IPS-20b (cell line): ENCODE results near the gene SLC9A8.
"Not testable (repeated sequence)": the region's sequence is repeated elsewhere in the genome, so short reads cannot be mapped to it uniquely, and the experiment has no call there.

Source experiments
- H3K27ac ChIP-seq: one replicate; pipeline ENCODE4 v1.5.1; 2013; ENCODE audit warnings: low read length
- H3K27me3 ChIP-seq: 2 replicates; pipeline ENCODE4 v1.6.1; 2013; ENCODE audit warnings: mild to moderate bottlenecking, low read length, inconsistent platforms; ENCODE audit not compliant: insufficient read depth
- H3K36me3 ChIP-seq: 2 replicates; pipeline ENCODE4 v1.6.1; 2013; ENCODE audit warnings: low read depth, mild to moderate bottlenecking, inconsistent platforms, low read length, moderate library complexity; ENCODE audit not compliant: insufficient read depth
- H3K4me1 ChIP-seq: 2 replicates; pipeline ENCODE4 v1.6.1; 2013; ENCODE audit warnings: mild to moderate bottlenecking, control low read depth, inconsistent platforms, low read length, moderate library complexity; ENCODE audit not compliant: insufficient read depth
- H3K4me3 ChIP-seq: 2 replicates; pipeline ENCODE4 v1.5.1; 2013; ENCODE audit warnings: mild to moderate bottlenecking, low read length, inconsistent platforms
- H3K9ac ChIP-seq: 2 replicates; pipeline ENCODE4 v1.6.1; 2013; ENCODE audit warnings: low read depth, mild to moderate bottlenecking, inconsistent platforms, low read length, moderate library complexity
- H3K9me3 ChIP-seq: 2 replicates; pipeline ENCODE4 v1.6.1; 2013; ENCODE audit warnings: mild to moderate bottlenecking, low read depth, low read length, inconsistent platforms; ENCODE audit not compliant: insufficient read depth

The SLC9A8 gene

DNA sequence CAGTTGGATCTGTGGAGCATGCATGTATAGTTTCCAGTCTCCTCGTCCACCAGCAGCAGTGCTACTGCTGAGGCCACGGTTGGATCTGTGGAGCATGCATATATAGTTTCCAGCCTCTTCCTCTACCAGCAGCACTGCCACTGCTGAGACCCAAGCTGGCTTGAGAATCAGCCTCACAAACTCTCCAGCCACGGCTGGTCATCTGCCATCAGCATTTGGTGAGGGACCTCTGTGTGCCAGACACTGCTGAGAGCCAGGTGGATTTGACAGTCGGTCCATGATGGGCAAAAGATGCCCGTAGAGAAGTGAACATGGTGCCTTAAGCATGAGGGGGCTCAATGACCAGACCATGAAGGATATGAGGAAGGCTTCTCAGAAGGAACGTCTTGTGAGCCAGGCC lies 46.4 kb downstream of the SLC9A8 start:
- no peak overlapping the region for H3K9ac ChIP-seq
- H3K36me3 ChIP-seq = peaks cover 3% of the 10 kb centered on the region
- no peaks in the 10 kb centered on the region for H3K9me3 ChIP-seq
- H3K4me1 ChIP-seq = peaks cover 2% of the 10 kb centered on the region; the same call in 1 of the 2 replicates
- no peaks in the 10 kb centered on the region for H3K27me3 ChIP-seq
- H3K27ac ChIP-seq = no peak overlapping the region
- H3K4me3 ChIP-seq = no peak overlapping the region

DNA sequence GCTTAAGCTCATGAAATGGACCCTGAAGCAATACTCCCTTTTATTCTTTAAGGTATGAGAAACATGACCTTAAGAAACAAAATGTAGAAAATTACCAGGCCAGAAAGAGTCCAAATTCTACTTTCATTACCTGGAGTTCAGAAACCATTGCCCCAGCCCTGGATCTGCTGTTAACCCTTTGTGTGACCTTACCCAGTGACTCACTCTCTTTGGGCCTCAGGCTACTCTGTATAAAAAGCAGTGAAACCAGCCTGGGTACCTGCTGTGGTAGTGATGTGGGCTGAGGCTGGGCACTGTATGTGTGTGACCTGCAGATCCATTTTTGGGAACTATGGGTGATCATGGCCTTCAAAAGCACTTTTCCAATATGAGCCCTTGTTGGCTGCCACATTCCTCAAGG lies 47.2 kb downstream of the SLC9A8 start:
- no peaks in the 10 kb centered on the region for H3K4me1 ChIP-seq
- peaks cover 3% of the 10 kb centered on the region for H3K36me3 ChIP-seq

DNA sequence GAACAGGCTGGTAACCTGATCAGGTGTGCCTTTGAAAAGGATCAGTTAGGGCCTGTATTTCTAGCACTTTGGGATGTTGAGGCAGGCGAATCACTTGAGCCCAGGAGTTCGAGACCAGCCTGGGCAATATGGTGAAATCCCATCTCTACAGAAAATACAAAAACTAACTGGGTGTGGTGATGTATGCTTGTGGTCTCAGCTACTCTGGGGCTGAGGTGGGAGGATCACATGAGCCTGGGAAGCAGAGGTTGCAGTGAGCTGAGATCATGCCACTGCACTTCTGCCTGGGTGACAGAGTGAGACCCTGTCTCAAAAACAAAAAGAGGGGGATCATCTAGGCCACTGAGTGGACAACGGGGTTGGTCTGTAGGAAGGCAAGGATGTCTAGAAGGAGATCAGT lies 48.6 kb downstream of the SLC9A8 start:
- not testable (repeated sequence) for H3K27me3 ChIP-seq, H3K36me3 ChIP-seq, H3K9ac ChIP-seq

More for the DNA sequence above, 47.2 kb downstream of the SLC9A8 start:
- H3K27ac ChIP-seq = no peak overlapping the region
- no peak overlapping the region for H3K9ac ChIP-seq
- H3K4me3 ChIP-seq = no peak overlapping the region
- no peaks in the 10 kb centered on the region for H3K9me3 ChIP-seq
- no peaks in the 10 kb centered on the region for H3K27me3 ChIP-seq

DNA sequence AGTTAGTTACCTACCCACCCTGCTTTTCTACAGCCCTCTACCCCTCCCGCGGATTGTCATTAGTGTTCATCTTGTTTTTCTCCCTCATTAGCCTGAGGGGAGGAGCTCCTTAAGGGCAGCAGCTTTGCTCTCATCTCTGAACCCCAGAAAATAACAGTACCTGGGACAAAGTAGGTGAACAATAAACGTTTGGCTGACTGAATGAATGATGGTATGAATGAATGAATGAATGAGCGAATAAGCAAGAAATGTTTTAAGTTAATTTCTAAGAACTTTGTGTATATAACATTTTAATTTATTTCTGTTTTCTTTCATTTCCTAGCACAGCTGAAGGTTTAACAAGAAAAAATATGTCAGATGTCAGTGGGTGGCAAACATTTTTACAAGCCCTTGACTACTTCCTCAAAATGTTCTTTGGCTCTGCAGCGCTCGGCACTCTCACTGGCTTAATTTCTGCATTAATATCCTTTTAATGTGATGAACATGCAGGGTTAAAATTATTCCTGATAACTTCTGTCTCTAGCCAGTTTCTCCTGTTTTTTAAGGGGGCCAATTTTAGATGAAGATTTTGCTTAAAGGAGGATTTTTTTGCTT lies 50.1 kb downstream of the SLC9A8 start:
- H3K4me3 ChIP-seq = no peak overlapping the region
- H3K36me3 ChIP-seq = no peaks in the 10 kb centered on the region; the same call in 1 of the 2 replicates
- H3K9ac ChIP-seq = no peak overlapping the region
- H3K9me3 ChIP-seq = no peaks in the 10 kb centered on the region
- peaks cover 2% of the 10 kb centered on the region; the same call in 1 of the 2 replicates for H3K4me1 ChIP-seq
- no peak overlapping the region for H3K27ac ChIP-seq
- H3K27me3 ChIP-seq = no peaks in the 10 kb centered on the region

More for the DNA sequence above, 48.6 kb downstream of the SLC9A8 start:
- not testable (repeated sequence) for H3K27ac ChIP-seq, H3K4me3 ChIP-seq, H3K9me3 ChIP-seq, H3K4me1 ChIP-seq

DNA sequence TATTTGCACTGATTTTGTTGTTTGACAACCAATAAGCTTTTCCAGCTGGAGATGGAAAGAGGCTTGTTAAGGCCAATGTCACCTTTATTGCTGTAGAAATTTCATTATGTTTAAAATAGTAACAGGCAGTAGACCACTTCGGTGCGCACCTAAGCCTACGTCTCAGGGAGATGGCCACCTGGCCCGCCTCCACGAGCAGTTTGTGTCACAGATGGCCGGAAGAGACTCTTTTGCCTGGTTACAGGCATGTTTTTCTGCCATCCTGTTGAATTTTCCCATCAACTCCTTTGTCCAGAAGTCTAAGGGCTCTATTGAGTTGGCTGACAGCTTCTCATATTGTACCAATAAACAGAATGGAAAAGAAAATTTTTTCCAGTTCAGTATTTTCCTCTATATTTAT lies 51.0 kb downstream of the SLC9A8 start:
- Histone ChIP-seq H3K4me3 (no peak overlapping the region), H3K36me3 (no peaks in the 10 kb centered on the region; the same call in 1 of the 2 replicates)

DNA sequence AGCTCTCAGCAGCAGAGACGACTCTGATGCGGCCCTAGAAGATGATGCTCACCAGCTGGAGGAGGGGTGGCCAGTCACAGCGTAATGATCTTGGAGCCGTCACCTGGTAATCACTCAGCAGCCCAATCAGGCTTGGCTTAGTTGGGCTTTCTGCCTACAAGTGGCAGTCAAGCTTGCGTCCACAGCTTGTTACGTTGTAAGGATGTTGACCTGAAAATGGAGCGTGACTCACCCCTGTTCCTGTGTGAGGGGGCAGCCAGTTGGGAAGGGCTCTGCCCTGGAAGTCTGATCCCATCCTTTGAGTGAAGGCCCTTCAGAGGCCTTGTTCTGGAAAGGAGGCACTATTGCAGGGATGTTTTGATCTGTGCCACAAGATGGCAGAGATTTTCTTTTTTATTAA lies 52.9 kb downstream of the SLC9A8 start:
- Histone ChIP-seq H3K4me3 (no peak overlapping the region), H3K9ac (no peak overlapping the region), H3K9me3 (no peaks in the 10 kb centered on the region), H3K27ac (no peak overlapping the region), H3K4me1 (peaks cover 6% of the 10 kb centered on the region; the same call in 1 of the 2 replicates), H3K27me3 (no peaks in the 10 kb centered on the region), H3K36me3 (no peaks in the 10 kb centered on the region; the same call in 1 of the 2 replicates)

More for the DNA sequence above, 51.0 kb downstream of the SLC9A8 start:
- no peaks in the 10 kb centered on the region for H3K27me3 ChIP-seq
- H3K4me1 ChIP-seq = peaks cover 6% of the 10 kb centered on the region; the same call in 1 of the 2 replicates
- H3K9ac ChIP-seq = no peak overlapping the region
- H3K9me3 ChIP-seq = no peaks in the 10 kb centered on the region
- no peak overlapping the region for H3K27ac ChIP-seq

DNA sequence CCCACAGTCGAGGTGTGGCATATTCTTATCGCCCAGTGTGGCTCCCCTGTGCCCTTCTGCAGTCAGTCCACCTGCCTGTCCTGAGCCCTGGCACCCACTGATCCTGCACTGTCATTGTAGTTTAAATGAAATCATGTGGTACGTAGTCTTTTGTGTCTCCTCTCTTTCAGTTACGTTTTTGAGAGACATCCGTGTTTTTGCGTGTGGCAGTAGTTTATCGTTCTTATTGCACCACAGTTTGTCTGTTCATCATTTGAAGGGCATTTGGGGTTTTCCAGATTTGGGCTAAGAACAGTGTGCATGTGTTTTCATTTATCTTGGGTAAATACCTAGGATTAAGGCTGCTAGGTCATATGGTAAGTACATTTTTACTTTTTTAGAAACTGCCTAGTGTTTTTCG lies 53.4 kb downstream of the SLC9A8 start:
- Histone ChIP-seq H3K36me3 (no peaks in the 10 kb centered on the region; the same call in 1 of the 2 replicates), H3K9me3 (no peaks in the 10 kb centered on the region), H3K27ac (no peak overlapping the region), H3K4me1 (peaks cover 6% of the 10 kb centered on the region; the same call in 1 of the 2 replicates), H3K27me3 (no peaks in the 10 kb centered on the region), H3K4me3 (no peak overlapping the region), H3K9ac (no peak overlapping the region)

DNA sequence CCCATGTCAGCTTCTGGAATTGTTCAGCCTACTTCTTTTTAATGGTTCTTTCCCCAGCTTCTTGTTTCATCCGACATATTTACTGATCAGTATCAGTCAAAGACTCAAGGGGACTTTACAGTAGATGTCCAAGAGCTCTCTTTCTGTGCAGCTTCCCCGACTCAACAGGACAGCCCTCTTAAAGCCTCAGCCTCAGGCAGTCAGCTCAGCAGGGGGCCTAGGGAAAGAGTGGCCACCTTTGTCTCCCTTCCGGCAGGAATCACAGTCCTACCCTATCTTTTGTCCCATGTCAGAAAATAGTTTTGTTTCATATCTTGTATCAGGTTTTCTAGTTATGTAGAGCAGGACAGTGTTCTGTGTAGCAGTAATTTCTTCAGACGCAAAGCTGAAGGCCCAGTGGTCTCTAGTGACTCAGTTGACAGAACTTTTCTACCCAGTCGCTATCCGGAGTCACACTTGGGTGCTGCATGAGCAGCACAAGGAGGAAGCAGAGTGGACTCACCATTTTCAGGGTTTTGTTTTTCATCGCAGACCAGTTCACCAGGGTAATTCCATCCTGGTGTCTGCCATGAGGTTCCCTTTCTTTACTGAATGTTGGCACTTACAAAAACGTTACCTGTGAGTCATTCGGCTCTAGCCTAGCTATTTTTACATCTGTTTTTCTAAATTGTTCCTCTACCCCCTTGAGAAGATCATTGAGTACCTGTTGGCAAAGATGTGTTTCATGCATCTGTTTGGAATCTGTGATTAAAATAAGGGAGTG lies 55.0 kb downstream of the SLC9A8 start:
- Histone ChIP-seq H3K9ac (no peak overlapping the region), H3K27ac (no peak overlapping the region), H3K4me3 (no peak overlapping the region), H3K27me3 (no peaks in the 10 kb centered on the region), H3K4me1 (peaks cover 6% of the 10 kb centered on the region; the same call in 1 of the 2 replicates), H3K9me3 (no peaks in the 10 kb centered on the region), H3K36me3 (no peaks in the 10 kb centered on the region; the same call in 1 of the 2 replicates)

DNA sequence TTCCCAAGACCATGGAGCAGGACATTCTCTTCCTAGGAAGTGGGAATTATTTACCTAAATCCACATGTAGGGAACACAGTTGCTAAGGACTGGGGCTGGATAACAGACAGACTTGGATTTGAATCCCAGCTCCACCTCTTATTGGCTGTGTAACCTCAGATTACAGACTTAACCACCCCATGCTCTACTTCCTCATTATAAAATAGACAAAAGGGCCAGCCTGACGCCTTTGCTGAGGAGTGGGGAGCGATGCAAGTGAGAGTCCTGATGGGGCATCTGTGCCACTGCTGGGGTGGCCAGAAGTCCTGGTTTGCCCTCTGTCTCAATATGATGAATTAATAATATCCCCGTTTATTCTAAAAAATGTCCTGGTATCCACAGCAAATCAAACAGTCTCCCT lies 55.9 kb downstream of the SLC9A8 start:
- Histone ChIP-seq H3K36me3 (no peaks in the 10 kb centered on the region; the same call in 1 of the 2 replicates), H3K27ac (no peak overlapping the region), H3K9me3 (no peaks in the 10 kb centered on the region), H3K4me3 (no peak overlapping the region), H3K4me1 (peaks cover 6% of the 10 kb centered on the region; the same call in 1 of the 2 replicates), H3K27me3 (no peaks in the 10 kb centered on the region), H3K9ac (no peak overlapping the region)

DNA sequence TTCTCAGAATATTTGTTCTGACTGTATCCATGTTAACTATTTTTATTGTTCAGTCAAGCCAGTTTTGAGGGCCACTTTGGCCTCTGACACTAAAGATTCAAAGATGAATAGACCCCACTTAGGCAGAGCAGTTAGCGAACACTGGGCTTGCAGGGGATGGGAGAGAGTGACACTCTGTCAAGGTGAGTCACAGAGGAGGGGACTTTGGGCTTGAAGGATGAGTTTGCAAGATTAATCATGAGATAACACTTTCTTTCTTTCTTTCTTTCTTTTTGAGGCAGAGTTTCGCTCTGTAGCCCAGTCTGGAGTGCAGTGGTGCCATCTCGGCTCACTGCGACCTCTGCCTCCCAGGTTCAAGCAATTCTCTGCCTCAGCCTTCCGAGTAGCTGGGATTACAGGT lies 56.3 kb downstream of the SLC9A8 start:
- Histone ChIP-seq H3K9me3 (no peaks in the 10 kb centered on the region), H3K27ac (no peak overlapping the region), H3K9ac (no peak overlapping the region), H3K36me3 (no peaks in the 10 kb centered on the region; the same call in 1 of the 2 replicates), H3K4me3 (no peak overlapping the region), H3K4me1 (peaks cover 6% of the 10 kb centered on the region; the same call in 1 of the 2 replicates), H3K27me3 (no peaks in the 10 kb centered on the region)

DNA sequence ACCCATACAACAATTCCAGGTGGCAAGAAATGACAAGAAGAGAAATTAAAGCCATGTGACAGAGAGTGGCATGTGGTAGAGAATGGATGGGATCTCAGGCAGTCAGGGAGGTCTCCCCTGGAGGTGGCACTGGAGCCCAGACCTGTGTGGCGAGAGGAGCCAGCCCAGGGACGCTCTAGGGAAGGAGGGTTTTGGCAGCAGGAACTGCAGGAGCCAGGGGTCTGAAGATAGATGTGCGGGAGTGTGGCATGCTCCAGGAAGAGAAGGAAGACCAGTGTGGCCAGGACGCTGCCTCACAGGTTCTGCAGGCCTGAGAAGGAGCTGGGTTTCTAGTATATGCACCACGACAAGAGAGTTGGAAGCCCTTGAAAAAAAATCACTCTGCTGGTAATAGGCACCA lies 57.6 kb downstream of the SLC9A8 start:
- peaks cover 6% of the 10 kb centered on the region; the same call in 1 of the 2 replicates for H3K4me1 ChIP-seq
- no peaks in the 10 kb centered on the region for H3K27me3 ChIP-seq
- H3K36me3 ChIP-seq = no peaks in the 10 kb centered on the region; the same call in 1 of the 2 replicates
- no peak overlapping the region for H3K9ac ChIP-seq
- H3K27ac ChIP-seq = no peak overlapping the region
- no peaks in the 10 kb centered on the region for H3K9me3 ChIP-seq
- no peak overlapping the region for H3K4me3 ChIP-seq
